Measurements from ENCODE around the gene CLDN14.
"Not testable (repeated sequence)": the region's sequence is repeated elsewhere in the genome, so short reads cannot be mapped to it uniquely, and the experiment has no call there.

Gene CLDN14

GRCh38 chr21:36499578-36500471, 19.9 kb upstream of the CLDN14 start:
- DNase-seq: no peak

DNA sequence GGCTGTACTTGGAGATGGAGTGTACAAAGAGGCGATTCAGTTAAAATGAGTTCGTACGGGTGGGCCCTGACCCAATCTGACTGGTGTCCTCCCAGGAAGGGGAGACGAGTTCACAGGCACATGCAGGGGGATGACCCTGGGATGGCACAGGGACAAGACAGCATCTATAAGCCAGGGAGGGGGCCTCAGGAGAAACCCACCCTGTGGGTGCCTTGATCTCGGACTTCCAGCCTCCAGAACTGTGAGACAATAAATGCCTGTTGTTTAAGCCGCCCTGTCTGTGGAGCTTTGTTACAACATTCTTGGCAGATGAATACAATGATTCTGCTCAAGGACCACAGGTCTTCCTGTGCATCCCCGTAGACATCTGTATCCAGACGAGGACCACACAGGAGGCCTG, 14.6 kb upstream of the CLDN14 start:
- DNase-seq: no peak

- DNase-seq: no peak
These were observed 11.4 kb upstream of the CLDN14 start for GRCh38 chr21:36491209-36491910.

GRCh38 chr21:36489776-36490165, 9.8 kb upstream of the CLDN14 start:
- DNase-seq: no peak

DNA sequence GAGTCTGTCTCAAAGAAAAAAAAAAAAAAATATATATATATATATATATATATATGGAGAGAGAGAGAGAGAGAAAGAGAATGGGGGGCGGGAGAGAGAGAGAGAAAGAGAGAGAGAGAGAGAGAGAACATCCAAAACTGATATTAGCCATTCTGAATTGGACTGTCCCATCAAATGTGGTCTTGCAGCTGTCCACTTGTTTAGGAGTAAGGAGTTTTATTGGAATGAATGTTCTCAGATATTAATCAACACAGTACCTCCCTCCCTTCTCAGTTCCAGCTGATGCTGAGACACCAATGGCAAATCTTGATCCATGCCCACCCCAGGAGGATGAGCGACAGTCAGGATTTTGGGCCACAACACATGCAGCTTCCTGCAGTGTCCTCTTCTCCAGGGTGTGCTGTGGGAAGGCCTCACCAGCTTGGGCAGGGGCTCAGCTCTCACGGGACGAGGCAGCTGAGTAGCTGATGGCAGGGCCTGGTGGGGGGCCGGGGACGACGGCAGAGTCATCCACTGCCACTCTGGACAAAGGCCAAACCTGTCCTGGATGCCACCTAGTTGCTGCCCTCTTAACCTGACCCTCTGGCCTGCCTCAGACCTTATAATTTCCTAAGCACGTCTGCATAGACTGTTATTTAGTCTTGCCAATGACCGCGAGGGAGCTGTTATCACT, 9.3 kb upstream of the CLDN14 start:
- no peak for DNase-seq

- DNase-seq: no peak
These were observed 7.9 kb upstream of the CLDN14 start for GRCh38 chr21:36487641-36488307.

DNA sequence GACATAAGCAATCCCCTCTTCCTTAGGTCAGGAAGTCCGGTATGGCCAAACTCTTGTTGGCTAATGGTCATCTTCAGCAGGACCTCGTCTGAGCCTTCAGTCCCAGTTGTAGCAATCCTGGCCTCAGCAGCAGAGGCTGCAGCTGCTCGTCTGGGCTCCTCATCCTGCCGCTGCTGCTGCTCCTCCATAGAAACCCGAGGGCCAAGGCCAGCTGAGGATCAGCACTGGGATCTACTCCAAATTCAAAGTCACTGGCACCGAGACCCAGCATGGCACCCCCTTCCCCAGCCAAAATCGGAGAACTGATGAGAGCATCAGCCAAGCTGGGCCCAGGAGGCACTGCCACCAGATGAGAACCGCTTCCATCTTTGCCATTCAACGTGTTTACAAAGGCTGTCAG, 6.3 kb upstream of the CLDN14 start:
- DNase-seq: no peak

DNA sequence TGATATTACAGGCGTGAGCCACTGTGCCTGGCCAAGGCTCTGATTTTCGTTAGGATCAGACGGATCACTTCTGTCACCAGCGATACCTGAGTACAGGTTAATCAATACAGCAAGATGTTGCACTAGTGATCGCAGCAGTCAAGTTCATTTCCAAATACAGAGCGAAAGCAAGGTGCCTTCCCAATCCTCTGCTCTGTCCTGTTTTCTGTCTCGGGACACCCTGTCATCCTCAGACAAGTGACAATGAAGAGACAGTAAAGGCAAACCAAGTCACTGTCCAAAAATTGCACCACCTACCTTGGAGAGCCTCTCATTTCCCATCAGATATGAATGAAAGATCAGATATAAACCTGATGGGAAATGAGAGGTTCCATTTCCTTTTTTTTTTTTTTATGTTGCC, 5.6 kb upstream of the CLDN14 start:
- no peak for DNase-seq

GRCh38 chr21:36483095-36483494, 3.2 kb upstream of the CLDN14 start:
- DNase-seq: no peak

GRCh38 chr21:36482673-36483072, 2.8 kb upstream of the CLDN14 start:
- no peak for DNase-seq

DNA sequence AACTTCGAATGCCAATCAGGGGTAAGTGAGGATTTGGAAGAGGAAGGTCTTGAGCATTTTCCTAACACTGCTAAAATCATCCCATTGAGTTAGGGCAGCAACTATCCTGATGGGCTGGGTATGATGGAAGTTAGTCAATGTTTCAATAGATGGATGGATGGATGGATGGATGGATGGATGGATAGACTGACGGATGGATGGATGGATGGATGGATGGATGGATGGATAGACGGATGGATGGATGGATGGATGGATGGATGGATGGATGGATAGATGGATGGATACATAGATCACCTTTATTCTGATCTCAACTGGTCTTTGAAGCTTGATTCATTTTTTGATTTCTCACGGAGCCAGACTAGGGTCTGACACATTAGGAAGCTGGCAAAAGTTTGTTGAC, 2.3 kb upstream of the CLDN14 start:
- DNase-seq: no peak

DNA sequence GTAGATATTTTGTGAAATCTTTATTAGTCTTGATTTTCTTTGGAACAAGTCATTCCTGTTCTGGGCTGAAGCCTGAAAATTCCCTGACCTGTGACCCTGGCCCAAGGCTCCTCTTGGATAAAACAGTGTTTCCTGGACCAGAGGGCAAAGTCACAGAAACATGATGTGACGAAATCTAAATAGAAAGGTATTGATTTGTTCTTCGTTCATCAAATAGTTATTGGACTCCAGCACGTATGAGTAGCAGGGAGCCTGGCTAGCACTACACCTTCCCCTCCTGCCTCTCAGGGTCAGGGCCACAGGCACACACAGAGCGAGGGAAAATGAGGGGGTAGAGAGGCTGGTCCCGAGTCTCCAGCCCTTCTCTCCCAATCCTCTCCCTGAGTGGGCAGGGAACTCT, 1.7 kb upstream of the CLDN14 start:
- no peak for DNase-seq

DNA sequence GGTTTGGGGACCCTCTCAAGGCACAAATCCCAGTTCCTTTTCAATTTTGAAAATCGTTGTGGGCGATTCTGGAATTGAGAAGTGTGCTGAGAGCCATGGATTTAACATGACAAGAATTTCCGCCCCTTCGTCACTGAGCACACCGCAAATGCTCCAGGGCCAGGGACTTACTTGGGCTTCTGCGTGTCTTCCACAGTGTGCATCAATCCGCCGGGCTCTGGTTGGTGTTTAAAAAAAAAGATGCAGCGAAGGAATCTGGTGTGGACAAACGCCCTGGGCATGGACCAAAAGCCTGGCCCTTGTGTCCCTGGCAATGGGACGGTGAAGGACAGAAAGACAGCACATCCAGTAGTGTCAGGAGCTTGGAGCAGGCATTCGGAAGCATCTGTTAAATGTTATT, 696 bp upstream of the CLDN14 start:
- DNase-seq: no peak

DNA sequence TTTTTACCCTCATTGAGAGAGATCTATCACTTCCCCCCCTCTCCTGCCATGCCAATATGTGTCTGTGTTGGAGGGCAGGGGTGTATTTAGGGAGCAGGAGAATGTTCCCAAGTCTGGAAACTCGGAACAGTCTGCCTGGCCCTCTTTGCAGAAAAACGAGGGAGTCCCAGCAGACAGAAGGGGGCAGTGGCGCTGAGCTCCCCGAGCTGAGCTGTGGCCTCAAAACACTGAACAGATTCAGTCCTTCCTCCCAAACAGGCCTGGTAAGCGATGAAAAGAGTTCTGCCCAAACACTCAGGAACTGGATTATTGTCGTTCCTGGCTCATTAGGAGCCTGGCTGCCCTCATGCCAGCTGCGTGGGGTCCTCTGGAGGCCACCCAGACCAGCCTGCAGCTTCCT, 981 bp downstream of the CLDN14 start:
- DNase-seq: no peak

DNA sequence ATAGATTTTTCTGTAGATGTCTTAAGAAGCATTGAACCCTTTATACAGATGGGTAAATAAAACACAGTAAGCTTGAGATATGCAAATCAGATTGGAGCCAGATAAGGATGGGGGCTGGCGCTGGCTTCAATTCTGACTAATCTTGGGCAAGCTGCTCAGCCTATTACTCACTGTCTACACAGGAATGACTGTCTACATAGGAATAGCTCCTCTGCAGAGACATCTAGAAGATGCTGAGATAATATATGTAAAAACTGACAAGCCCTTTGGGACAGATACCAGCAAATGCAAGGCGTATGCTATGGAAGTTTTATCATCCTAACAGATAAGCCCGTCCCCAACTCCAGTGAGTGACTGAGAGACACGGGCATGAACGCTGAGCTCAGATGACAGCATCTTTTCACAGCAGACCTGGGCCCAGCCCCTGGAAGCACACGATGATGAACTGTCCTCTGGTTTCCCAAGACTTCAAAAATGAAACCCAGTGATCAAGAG, 1.7 kb downstream of the CLDN14 start:
- DNase-seq: no peak

- DNase-seq: no peak
These were observed 2.4 kb downstream of the CLDN14 start for GRCh38 chr21:36477559-36477958.

DNA sequence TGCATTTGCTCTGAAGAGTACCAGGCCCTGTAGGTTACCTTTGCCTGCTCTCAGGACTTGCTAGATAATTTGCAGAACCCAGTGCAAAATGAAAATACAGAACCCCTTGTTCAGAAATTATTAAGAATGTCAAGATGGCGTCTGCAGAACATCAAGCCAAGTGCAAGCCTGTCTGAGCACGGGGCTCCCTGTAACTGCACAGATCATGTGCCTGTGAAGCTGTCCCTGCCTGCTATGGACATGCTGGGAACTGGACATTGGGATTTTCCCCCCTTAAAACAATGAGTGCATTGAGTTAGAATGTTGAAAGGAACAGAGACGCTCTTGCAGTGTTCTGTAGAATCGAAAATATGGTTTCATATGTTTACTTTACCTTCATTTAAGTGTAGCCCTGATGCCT, 2.9 kb downstream of the CLDN14 start:
- no peak for DNase-seq

DNA sequence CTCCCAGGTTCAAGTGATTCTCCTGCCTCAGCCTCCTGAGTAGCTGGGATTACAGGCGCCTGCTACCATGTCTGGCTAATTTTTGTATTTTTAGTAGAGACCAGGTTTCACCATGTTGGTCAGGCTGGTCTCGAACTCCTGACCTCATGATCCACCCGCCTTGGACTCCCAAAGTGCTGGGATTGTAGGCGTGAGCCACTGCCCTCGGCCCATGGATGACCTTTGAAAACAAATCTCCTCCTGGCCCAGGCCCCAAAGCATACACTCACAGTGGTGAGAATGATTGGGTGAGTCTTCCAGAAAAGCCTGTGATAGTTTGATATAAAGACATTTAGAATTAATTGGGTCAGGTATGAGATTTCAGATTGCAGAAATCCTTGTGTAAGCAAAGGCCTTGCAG, 3.4 kb downstream of the CLDN14 start:
- not testable (repeated sequence) for DNase-seq

DNA sequence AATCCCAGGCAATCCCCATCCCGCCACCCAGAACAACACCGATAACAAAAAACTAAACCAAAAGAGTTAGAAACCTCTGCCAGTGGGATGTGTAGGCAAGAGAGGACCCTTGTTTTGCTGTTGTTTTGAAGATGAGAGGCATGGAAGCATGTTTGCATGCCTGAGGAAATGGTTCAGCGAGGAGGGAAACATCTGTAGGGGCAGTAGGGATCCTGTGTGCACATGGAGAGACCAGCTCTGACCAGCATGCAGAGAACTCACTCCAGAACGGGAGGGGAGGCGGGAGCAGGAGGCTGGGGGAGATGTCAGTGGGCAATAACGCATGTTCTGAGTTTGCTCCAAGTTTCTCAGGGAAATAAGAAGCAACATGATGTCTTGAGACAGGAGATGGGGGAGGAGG, 5.3 kb downstream of the CLDN14 start:
- no peak for DNase-seq

DNA sequence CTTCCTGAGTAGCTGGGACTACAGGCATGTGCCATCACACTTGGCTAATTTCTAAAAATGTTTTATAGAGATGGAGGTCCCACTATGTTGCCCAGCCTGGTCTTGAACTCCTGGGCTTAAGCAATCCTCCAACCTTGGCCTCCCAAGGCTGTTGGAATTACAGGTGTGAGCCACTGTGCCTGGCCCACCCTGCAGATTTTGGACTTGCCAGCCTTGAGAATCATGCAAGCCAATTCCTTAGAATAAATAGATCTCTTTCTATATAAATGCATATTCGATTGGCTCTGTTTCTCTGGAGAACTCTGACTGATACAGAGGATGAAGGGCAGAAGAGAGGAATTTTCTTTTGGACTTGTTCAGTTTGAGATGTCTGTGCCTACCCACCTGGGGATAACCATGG, 6.7 kb downstream of the CLDN14 start:
- DNase-seq: no peak

DNA sequence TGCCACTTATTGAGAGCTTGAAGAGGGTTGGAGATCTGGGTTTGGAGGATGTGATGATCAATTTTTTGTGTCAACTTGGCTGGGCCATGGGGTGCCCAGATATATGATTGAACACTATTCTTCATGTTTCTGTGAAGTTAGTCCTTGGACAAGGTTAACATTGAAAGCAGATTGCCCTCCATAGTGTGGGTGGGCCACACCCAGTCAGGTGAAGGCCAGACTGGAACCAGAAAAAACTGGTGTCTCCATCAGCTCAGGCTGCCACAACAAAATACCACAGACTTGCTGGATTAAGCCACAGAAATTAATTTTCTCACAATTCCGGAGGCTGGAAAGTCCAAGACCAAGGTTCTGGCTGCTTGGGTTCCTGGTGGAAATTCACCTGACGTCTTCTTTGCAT, 7.5 kb downstream of the CLDN14 start:
- DNase-seq: no peak

DNA sequence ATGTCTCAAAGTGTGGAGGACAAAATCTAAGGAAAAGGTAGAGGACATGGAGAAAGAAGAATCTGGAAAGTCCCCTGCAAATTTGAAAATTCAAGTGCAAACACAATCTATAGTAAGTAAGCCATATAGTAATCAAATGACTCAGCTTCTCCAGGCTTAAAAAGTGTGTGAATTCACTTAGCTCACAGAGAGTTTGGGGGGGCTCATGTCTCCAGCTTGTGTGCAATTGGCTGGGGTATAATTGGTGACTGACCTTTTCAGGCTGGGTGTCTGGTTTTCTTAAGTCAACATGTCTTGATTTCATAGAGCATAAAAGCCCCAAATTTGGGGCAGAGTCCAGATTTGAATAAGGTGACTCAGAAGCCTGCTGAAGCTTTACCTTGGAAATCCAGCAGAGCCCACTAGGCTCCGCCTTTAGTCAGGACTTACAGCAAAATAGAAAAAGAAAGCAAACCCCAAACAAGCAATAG, 8.6 kb downstream of the CLDN14 start:
- no peak for DNase-seq

- DNase-seq: no peak
These were observed 9.6 kb downstream of the CLDN14 start for GRCh38 chr21:36470294-36470693.
